Breast epithelium (tissue), 3 donors: ENCODE results near the gene CCT3.

ENCODE experiments used
- CTCF ChIP-seq, 3 donors: fragments of 450-650 bp; IDR thresholded peaks; one replicate each; pipeline ENCODE4 v1.5.1; 2016 to 2017; ENCODE audit warnings: antibody characterized with exemption in 3 of 3, mild to moderate bottlenecking in 3 of 3, moderate library complexity in 3 of 3
- POLR2A ChIP-seq: fragments of 450-650 bp; IDR thresholded peaks from one replicate; pipeline ENCODE4 v1.6.1; 2016; ENCODE audit warnings: antibody characterized with exemption, mild to moderate bottlenecking, moderate library complexity
- POLR2AphosphoS5 ChIP-seq, 3 donors: sonication (generic); formaldehyde crosslinking; IDR thresholded peaks; one replicate each; pipeline ENCODE4 v1.6.1; 2017; ENCODE audit warnings: antibody characterized with exemption in 3 of 3

GRCh38 chr1:156284757-156285156, 53.3 kb downstream of the CCT3 start:
- no peak for TF ChIP-seq POLR2AphosphoS5 (IDR thresholded peaks at IDR 0.05)
- TF ChIP-seq CTCF (IDR thresholded peaks at IDR 0.05): no peak
- TF ChIP-seq POLR2A: no peak
